Measurements from ENCODE around the gene ALPK1.

The ALPK1 gene

GRCh38 chr4:112357897-112358296 is 60.7 kb downstream of the ALPK1 start:
- no peak for TF ChIP-seq ZNF565 (CRISPR knock-in tag; conservative IDR thresholded peaks at IDR 0.05; ENCODE audit: low read depth)
- no peak for TF ChIP-seq ISL1 (CRISPR knock-in tag; IDR thresholded peaks at IDR 0.05)
- TF ChIP-seq ZNF70 (CRISPR knock-in tag; IDR thresholded peaks at IDR 0.05) = no peak
- TF ChIP-seq CSDC2 (CRISPR knock-in tag; IDR thresholded peaks at IDR 0.05) = no peak
- no peak for TF ChIP-seq PATZ1 (CRISPR knock-in tag; IDR thresholded peaks at IDR 0.05; ENCODE audit: borderline replicate concordance)
- no peak for TF ChIP-seq ZFP3 (CRISPR knock-in tag; IDR thresholded peaks at IDR 0.05)
- no peak for TF ChIP-seq TSHZ2 (CRISPR knock-in tag; IDR thresholded peaks at IDR 0.05)
- no peak for TF ChIP-seq ESRRG (CRISPR knock-in tag; IDR thresholded peaks at IDR 0.05)
- no peak for TF ChIP-seq ARNTL (CRISPR knock-in tag; IDR thresholded peaks at IDR 0.05; ENCODE audit: borderline replicate concordance, low read depth)
- TF ChIP-seq PPARA (CRISPR knock-in tag; IDR thresholded peaks at IDR 0.05; ENCODE audit: borderline replicate concordance) = no peak
- TF ChIP-seq CREB5 (CRISPR knock-in tag; IDR thresholded peaks at IDR 0.05; ENCODE audit: low read depth) = no peak
- TF ChIP-seq RARB (CRISPR knock-in tag; IDR thresholded peaks at IDR 0.05) = no peak
- no peak for TF ChIP-seq CSRNP3 (CRISPR knock-in tag; IDR thresholded peaks at IDR 0.05)
- TF ChIP-seq TCF4 (CRISPR knock-in tag; IDR thresholded peaks at IDR 0.05; ENCODE audit: borderline replicate concordance) = no peak
- no peak for TF ChIP-seq TOX (CRISPR knock-in tag; IDR thresholded peaks at IDR 0.05; ENCODE audit: borderline replicate concordance)
- ATAC-seq = no peak

- no peak for ATAC-seq
Measured at GRCh38 chr4:112358415-112358814, 61.2 kb downstream of the ALPK1 start.

GRCh38 chr4:112358952-112359749 is 62.0 kb downstream of the ALPK1 start:
- ATAC-seq = no peak
- no peak for TF ChIP-seq PATZ1 (CRISPR knock-in tag; IDR thresholded peaks at IDR 0.05; ENCODE audit: borderline replicate concordance)
- TF ChIP-seq RARB (CRISPR knock-in tag; IDR thresholded peaks at IDR 0.05) = no peak
- TF ChIP-seq CSRNP3 (CRISPR knock-in tag; IDR thresholded peaks at IDR 0.05) = no peak
- TF ChIP-seq ZNF565 (CRISPR knock-in tag; conservative IDR thresholded peaks at IDR 0.05; ENCODE audit: low read depth) = no peak
- TF ChIP-seq ZNF70 (CRISPR knock-in tag; IDR thresholded peaks at IDR 0.05) = no peak
- TF ChIP-seq SNAI2 (CRISPR knock-in tag; IDR thresholded peaks at IDR 0.05) = no peak

More at GRCh38 chr4:112358415-112358814, 61.2 kb downstream of the ALPK1 start:
- TF ChIP-seq PATZ1 (CRISPR knock-in tag; IDR thresholded peaks at IDR 0.05; ENCODE audit: borderline replicate concordance) (no peak), ISL1 (CRISPR knock-in tag; IDR thresholded peaks at IDR 0.05) (no peak), ARNTL (CRISPR knock-in tag; IDR thresholded peaks at IDR 0.05; ENCODE audit: borderline replicate concordance, low read depth) (no peak), ZNF70 (CRISPR knock-in tag; IDR thresholded peaks at IDR 0.05) (no peak), ZNF565 (CRISPR knock-in tag; conservative IDR thresholded peaks at IDR 0.05; ENCODE audit: low read depth) (no peak), GLIS3 (CRISPR knock-in tag; IDR thresholded peaks at IDR 0.05) (no peak)
